Colon (tissue), 2 donors: ENCODE results near the gene STIM2.

ENCODE experiments used
- FAIRE-seq: peaks from 2 replicates; lab custom pipeline; 2012; peaks lifted over from hg19 to GRCh38; lab: Jason Lieb, UNC
- donor health status: control.
- donor health status: control.

Gene STIM2

GRCh38 chr4:26837993-26838842, 22.4 kb upstream of the STIM2 start:
- FAIRE-seq = no peak

GRCh38 chr4:26839016-26839415, 21.6 kb upstream of the STIM2 start:
- FAIRE-seq = no peak

DNA sequence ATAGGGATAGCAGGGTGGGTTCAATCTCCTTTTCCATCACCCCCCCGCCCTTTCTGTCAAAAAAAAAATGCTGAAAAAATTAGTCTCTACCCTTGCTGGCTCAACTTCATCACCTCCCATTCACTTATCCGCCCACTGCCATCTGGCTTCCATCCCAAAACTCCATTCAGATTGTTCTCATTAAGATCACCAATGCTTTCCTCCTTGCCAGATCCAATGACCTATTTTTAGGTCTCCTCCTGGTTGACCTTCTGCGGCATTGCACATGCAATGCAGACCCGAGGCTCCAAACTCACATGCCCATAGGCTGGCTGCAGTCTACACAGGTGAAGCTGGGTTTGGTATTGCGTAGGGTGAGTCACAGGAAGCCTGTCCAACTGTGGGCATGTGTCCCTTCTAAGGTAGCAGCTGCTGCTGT, 21.1 kb upstream of the STIM2 start:
- no peak for FAIRE-seq

- FAIRE-seq = no peak
Observed at GRCh38 chr4:26840786-26841185, 19.9 kb upstream of the STIM2 start.

DNA sequence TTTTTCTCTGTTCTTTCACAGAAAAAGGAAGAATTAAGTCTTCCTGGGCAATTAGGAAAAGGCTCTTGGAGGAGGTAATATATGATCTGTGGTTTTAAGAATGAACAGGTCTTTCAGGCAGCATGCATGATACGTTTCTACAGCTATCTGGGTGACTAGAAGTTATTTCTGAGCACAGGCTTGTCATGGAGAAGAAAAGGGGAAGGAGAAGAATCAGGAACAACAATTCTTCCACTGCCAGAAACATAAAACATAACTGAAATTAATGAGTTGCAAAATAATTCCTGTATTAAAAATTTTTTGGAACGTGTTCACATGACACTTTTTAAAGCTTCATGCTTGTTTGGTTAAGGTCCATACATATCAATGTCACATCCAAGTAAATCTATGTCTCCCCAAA, 17.7 kb upstream of the STIM2 start:
- FAIRE-seq = no peak

DNA sequence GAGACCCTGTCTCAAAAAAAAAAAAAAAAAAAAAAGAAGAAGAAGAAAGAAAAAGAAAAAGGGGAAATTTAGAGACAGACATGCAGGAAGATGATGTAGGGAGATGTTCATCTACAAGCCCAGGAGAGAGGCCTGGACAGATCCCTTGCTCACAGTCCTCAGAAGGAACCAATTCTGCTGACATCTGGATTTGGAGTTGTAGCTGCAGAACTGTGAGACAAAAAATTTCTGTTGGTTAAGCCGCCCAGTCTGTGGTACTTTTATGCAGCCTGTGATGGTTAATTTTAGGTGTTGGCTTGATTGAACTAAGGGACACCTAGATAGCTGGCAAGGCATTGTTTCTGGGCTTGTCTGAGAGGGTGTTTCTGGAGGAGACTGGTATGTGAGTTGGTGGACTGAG, 10.1 kb upstream of the STIM2 start:
- FAIRE-seq = no peak

DNA sequence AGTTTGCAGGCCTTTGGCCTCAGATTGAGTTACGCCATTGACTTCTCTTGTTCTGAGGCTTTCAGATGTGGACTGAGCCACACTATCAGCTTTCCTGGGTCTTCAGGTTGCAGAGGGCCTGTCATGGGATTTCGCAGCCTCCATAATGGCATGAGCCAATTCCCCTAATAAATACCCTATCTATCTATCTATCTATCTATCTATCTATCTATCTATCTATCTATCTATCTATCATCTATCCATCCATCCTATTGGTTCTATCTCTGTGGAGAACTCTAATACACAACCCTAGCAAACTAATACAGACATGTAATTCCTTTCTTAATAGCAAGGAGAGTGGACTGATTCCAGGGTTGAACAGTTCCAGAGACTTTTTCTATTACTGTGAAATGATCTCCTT, 9.5 kb upstream of the STIM2 start:
- no peak for FAIRE-seq

DNA sequence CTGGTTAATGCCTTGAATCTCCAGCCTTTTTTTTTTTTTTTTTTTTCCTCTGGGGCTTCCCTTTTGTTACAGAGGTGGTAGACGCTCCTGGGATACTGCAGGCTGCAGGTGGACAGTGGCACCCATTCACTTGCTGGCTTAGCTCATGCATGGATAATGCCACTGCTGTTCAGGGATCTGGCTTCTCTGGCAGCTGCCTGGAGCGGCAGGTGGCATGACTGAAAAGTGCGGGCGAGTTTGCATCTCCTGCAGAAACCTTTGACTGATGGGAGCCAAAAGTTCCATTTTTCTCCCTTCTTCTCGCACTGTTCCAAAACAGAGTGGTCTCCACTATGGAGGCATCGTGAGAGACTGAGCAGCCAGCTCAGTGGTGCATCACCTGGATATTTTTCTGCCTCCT, 5.9 kb upstream of the STIM2 start:
- FAIRE-seq = no peak

GRCh38 chr4:26856906-26857277, 3.7 kb upstream of the STIM2 start:
- no peak for FAIRE-seq

DNA sequence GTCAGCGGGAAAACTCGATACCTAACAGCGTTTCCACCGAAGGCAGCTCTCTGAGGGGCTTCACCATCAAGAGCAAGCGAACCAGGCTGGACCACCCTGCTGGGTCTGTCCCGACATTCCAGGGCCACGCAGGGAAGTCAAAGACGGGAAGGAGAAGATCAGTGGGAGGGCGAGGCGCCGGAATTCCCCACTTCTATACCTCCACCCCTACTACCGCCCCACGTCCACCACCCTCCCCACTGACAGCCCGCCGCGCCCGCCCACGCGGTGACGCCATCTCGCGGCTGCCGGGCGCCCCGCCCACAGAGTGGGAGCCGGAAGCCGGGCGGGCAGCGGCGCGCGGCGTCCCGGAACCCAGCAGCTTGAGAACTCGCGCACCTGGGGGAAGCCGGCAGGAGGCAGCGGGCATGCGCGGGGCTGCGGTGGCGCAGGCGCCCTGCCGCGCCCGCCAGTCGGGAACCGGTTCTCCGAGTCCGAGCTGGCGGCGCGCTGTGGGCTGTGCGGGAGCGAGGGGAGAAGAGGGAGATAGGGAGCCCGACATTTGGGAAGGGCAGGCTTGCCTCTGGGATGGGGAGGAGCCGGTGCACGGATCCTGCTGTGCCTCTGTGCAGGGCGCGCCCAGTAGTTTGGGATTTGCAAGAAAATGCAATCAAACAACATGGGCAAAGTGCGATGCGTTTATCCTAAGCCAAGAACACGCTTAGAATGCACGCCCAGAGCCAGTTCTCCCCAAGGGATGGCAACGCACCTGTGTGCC, 3.2 kb upstream of the STIM2 start:
- no peak for FAIRE-seq

GRCh38 chr4:26858035-26858918, 2.4 kb upstream of the STIM2 start:
- no peak for FAIRE-seq

- no peak for FAIRE-seq
Observed at GRCh38 chr4:26858947-26859401, 1.7 kb upstream of the STIM2 start.

- no peak for FAIRE-seq
Observed at GRCh38 chr4:26859762-26860156, 882 bp upstream of the STIM2 start.

DNA sequence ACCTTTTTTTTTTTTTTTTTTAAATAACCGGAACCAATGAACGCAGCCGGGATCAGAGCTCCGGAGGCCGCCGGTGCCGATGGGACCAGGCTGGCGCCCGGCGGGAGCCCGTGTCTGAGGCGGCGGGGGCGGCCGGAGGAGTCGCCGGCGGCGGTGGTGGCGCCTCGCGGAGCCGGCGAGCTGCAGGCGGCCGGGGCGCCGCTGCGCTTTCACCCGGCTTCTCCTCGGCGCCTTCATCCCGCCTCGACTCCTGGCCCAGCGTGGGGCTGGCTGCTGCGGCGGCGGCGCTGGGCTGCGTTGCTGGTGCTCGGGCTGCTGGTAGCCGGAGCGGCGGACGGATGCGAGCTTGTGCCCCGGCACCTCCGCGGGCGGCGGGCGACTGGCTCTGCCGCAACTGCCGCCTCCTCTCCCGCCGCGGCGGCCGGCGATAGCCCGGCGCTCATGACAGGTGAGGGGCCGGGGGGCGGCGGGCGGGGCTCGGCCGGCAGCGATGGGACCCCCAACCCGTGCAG, 337 bp downstream of the STIM2 start:
- FAIRE-seq = no peak

DNA sequence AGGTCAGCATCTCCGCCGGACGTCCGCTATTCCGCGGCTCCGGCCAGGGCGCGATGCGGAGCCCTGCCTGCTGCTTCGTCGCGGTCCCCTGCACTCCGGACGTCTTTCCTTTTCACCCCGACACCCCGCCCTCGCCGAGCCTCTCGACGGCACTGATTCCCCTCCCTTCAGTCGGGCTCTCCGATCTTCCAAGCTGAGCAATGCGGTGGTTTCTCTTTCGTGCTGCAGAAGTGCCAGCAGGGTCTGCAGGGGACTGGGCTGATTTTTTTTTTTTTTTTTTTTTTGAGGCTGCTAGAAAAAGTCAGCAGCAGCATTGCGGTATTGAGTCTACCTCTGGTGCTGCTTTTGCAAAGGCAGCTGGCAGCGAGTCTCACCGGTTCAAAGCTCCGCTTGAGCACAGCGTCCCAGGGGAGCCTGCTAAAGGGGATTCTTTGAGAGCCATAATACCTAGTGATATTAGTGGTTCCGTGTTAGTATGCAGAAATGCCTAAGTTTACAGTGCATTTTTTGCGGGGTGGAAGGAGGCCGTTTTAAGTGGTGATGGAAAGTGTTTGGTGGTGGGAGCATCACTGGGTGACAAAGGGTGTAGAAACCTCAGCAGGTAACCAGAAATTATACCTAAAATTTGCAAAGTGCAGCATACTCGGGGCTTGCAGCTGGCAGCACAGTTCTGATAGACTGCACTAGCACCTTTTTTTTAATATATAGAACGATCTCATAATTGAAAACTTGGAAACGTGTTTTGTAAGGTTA, 969 bp downstream of the STIM2 start:
- FAIRE-seq = no peak

DNA sequence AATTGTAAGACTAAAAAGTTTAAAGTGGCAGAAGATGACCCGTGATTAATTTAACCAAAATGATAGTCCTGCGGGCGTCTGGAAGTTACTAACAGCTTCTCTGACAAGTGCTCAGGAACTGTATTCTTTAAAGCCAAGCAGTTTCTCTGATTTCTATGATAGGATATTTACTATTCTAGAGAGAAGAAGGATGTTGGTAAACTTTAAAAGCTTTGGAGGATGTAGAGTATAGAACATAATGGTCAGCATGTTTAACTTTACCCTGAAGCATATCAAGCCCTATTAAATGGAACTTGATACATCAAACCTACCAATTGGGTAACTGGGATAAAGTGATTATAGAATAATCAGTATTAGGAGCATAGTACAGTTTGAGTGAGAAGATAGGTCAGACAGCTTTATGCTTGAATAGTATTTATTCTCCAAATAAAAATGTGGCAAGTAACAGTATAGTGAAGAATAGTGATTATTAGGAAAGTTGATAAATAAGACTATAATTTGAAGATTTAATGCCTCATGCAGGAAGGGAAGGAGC, 1.8 kb downstream of the STIM2 start:
- no peak for FAIRE-seq

DNA sequence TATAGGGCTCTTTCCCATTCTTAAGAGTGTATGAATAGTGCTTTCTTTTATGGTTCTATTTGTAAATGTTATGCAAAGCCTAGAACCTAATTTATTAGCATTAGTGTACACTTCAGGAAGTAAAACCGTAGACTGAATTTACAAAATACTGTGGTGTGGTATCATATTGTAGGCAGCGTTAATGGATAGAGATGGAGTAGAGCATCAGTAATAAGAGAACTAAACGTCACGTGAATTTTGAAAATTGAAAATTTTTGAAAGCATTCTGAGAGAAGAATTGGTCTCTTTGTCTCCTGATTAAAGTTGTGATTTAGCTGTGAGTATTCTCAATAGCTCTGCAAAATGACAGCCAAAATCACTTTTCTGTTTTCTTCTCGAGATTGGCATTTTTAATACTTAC, 2.9 kb downstream of the STIM2 start:
- FAIRE-seq = no peak

DNA sequence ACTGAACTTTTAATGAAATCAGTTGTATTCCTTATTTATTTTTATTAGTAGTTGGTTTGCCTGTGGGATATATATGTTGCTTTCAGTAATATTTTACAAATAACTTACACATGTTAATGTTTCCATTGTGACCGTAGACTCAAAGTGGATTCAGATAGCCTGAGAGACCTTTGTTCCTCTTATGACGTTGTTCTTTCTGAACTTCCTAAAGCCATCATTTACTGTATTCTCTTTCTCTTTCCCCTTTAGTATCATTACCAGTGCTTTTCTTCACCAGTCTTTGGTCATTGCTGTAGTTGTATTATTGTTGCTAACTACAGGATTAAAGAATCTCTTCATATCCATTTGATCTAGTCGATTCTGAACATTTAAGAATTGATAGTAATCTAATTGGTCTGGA, 4.3 kb downstream of the STIM2 start:
- FAIRE-seq = no peak

DNA sequence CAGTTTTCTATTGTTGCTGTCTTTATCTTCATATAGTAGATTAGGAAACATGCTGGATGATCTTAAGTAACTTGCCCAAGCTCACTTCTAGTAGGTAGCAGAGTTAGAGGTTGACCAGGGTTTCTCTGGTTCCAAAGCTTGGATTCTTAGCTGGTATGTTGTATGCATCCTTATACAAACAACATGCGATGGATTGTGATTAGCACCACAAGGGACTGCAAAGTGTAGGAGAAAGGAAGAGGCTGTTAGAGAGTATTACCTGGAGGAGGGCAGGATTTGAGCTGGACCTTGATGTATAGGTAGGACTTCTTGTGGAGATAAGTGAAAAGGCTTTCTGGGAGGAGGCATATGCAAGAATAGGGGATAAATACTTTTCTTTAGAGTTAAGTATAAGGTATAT, 5.6 kb downstream of the STIM2 start:
- no peak for FAIRE-seq

DNA sequence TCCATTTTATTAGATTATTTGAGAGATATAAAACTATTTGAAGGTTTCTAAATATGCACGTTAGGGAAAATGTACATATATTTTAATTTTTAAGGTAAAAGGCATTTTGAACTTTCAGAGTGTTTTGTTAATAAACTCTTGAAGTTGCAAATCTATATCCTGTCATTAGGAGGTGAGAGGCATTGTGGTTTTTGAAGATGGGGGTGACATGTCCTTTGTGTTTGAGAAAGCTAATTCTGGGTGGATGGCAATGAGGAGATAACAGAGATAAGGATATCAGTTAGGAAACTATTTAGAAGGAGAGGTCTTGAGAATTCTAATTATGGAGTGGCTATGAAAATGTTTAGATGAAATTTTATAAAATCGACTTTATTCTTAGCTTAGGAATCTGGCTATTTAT, 6.1 kb downstream of the STIM2 start:
- no peak for FAIRE-seq

- no peak for FAIRE-seq
Observed at GRCh38 chr4:26867914-26868684, 7.5 kb downstream of the STIM2 start.
